GM20000 (cell line): ENCODE results near the gene SIL1.

Experiments used
- DNase-seq: peaks from one replicate; pipeline ENCODE4 v3.0.0; 2012; ENCODE audit warnings: low spot score
- CTCF ChIP-seq: IDR thresholded peaks from 2 replicates; pipeline ENCODE4 v1.5.1; 2012; ENCODE audit warnings: mild to moderate bottlenecking, control low read depth; ENCODE audit errors: extremely low read depth, missing control alignments

SIL1 gene

GRCh38 chr5:139090581-139090980, 107.6 kb downstream of the SIL1 start:
- TF ChIP-seq CTCF = no peak
- DNase-seq = no peak

GRCh38 chr5:139088024-139088423, 110.1 kb downstream of the SIL1 start:
- no peak for DNase-seq
- no peak for TF ChIP-seq CTCF

GRCh38 chr5:139082813-139083498, 115.2 kb downstream of the SIL1 start:
- no peak for TF ChIP-seq CTCF
- no peak for DNase-seq

- TF ChIP-seq CTCF = no peak
- DNase-seq = no peak
Observed at GRCh38 chr5:139079991-139080610, 118.1 kb downstream of the SIL1 start.

GRCh38 chr5:139079225-139079990, 118.8 kb downstream of the SIL1 start:
- TF ChIP-seq CTCF = no peak
- DNase-seq = no peak

- no peak for TF ChIP-seq CTCF
- no peak for DNase-seq
Observed at GRCh38 chr5:139078345-139078744, 119.8 kb downstream of the SIL1 start.

- no peak for DNase-seq
- no peak for TF ChIP-seq CTCF
Observed at GRCh38 chr5:139077899-139078298, 120.3 kb downstream of the SIL1 start.
